Stimulated activated CD4-positive, alpha-beta T cell treated with anti-CD3 and anti-CD28 coated beads, TNF-alpha, amount 100 ng/mL, for 4 hours (primary cell): Measurements from ENCODE around the gene DPY19L2.
"Not testable (repeated sequence)": the region's sequence is repeated elsewhere in the genome, so short reads cannot be mapped to it uniquely, and the experiment has no call there.

Experiments used
- DNase-seq, 3 experiments: peaks; one replicate each; pipeline ENCODE4 v3.0.0-alpha.2; 2020; ENCODE audit warnings: low read depth in 3 of 3

DPY19L2 gene

GRCh38 chr12:63537838-63538237 lies 130.5 kb downstream of the DPY19L2 start:
- not testable (repeated sequence) for DNase-seq

- DNase-seq: not testable (repeated sequence)
These were observed 138.7 kb downstream of the DPY19L2 start for GRCh38 chr12:63529641-63530040.

DNA sequence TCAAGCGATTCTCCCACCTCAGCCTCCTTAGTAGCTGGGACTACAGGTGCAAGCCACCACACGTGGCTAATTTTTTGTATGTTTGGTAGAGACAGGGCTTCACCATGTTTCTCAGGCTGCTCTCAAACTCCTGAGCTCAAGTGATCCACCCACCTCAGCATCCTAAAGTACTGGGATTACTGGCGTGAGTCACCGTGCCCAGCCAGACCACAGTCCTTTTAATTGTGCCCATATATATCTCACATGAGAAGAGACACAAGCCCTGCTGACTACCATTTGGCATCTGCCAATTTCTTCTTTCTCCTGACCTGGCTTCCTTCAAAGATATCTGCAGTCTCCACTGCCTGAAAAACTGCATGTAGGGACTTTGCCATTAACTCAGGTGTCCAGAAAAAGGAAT lies 142.5 kb downstream of the DPY19L2 start:
- DNase-seq: no peak

- DNase-seq: no peak
These were observed 146.6 kb downstream of the DPY19L2 start for GRCh38 chr12:63521706-63522105.
